K562 (cell line): Measurements from ENCODE around the gene MMUT. TPM values are rescaled to one million over a fixed set of nuclear protein-coding genes. Genes with fewer than 3 reads are reported as not detected.

Experiments
- CC2D1A ChIP-seq: fragments of 450-650 bp; IDR thresholded peaks from 2 replicates; pipeline ENCODE4 v1.6.1; 2017; ENCODE audit warnings: mild to moderate bottlenecking
- CHD4 ChIP-seq: fragments of 200-600 bp; sonication (generic); IDR thresholded peaks from 3 replicates; pipeline ENCODE4 v1.6.1; 2012; ENCODE audit warnings: low read depth, mild to moderate bottlenecking, mixed read lengths, low read length, inconsistent platforms; ENCODE audit not compliant: insufficient read depth, insufficient replicate concordance, poor library complexity, severe bottlenecking
- FOXK1 ChIP-seq: sonication (generic); formaldehyde crosslinking; IDR thresholded peaks from 2 replicates; pipeline ENCODE4 v1.8.0; 2022; ENCODE audit warnings: missing genetic modification reagents, mild to moderate bottlenecking, borderline replicate concordance
- GATAD2A ChIP-seq: fragments of 450-650 bp; IDR thresholded peaks from 2 replicates; pipeline ENCODE4 v1.6.1; 2017
- HIVEP1 ChIP-seq: fragments of 250-450 bp; sonication (Bioruptor Pico); IDR thresholded peaks from 2 replicates; pipeline ENCODE4 v1.4.0; 2020; ENCODE audit warnings: mild to moderate bottlenecking
- NFE2L1 ChIP-seq: fragments of 450-650 bp; IDR thresholded peaks from 2 replicates; pipeline ENCODE4 v1.6.1; 2016; ENCODE audit warnings: missing genetic modification characterization, low read depth, mild to moderate bottlenecking, missing compliant biosample characterization, moderate library complexity, borderline replicate concordance
- NR1H2 ChIP-seq: sonication (generic); formaldehyde crosslinking; IDR thresholded peaks from 2 replicates; pipeline ENCODE4 v1.4.0; 2020; ENCODE audit warnings: mild to moderate bottlenecking, missing genetic modification reagents
- NRF1 ChIP-seq, 2 experiments: fragments of 450-650 bp; IDR thresholded peaks in 1 of 2; conservative IDR thresholded peaks in 1 of 2; 2 replicates each; pipeline ENCODE4 v1.6.1; 2014; ENCODE audit warnings: mild to moderate bottlenecking in 2 of 2
- POU5F1 ChIP-seq: fragments of 150-350 bp; IDR thresholded peaks from 2 replicates; pipeline ENCODE4 v1.6.1; 2014; ENCODE audit warnings: borderline replicate concordance, low read length, low read depth, mild to moderate bottlenecking; ENCODE audit not compliant: partially characterized antibody
- SMARCE1 ChIP-seq: fragments of 450-650 bp; IDR thresholded peaks from 2 replicates; pipeline ENCODE4 v1.7.1; 2016; ENCODE audit warnings: mild to moderate bottlenecking
- TRIM28 ChIP-seq: fragments of 450-650 bp; IDR thresholded peaks from 2 replicates; pipeline ENCODE4 v1.6.1; 2017
- ZBTB8A ChIP-seq: fragments of 450-650 bp; IDR thresholded peaks from 2 replicates; pipeline ENCODE4 v1.6.1; 2018; ENCODE audit warnings: mild to moderate bottlenecking, moderate library complexity; ENCODE audit not compliant: partially characterized antibody
- ZNF143 ChIP-seq: sonication (generic); formaldehyde crosslinking; IDR thresholded peaks from 2 replicates; pipeline ENCODE4 v1.9.0; 2022; ENCODE audit warnings: mild to moderate bottlenecking, missing genetic modification reagents
- ZNF408 ChIP-seq: fragments of 250-450 bp; sonication (Bioruptor Pico); IDR thresholded peaks from 2 replicates; pipeline ENCODE4 v1.4.0; 2020; ENCODE audit warnings: low read depth, mild to moderate bottlenecking, moderate library complexity
- ZNF695 ChIP-seq: fragments of 450-650 bp; formaldehyde crosslinking; IDR thresholded peaks from 2 replicates; pipeline ENCODE4 v1.4.0; 2020; ENCODE audit warnings: mild to moderate bottlenecking, moderate library complexity
- polyA plus RNA-seq, 8 experiments: library from polyadenylated mRNA; depleted of rRNA in 4 of 8; stranded (reverse) in 5 of 8; unstranded in 3 of 8; fragments of >200 nt; fragmentation: Nextera tagmentation in 2 of 8; fragmentation: Illumina TruSeq in 1 of 8; extraction: Ambion mirVana in 2 of 8; extraction: Trizol in 1 of 8; gene quantifications; 2 replicates each; pipeline versions ENCODE4 v1.2.1 to v1.2.3, GENCODE V29; 2011 to 2014; ENCODE audit warnings: inconsistent platforms in 1 of 8, missing spikeins in 1 of 8
- total RNA-seq, 7 experiments: library from RNA; depleted of rRNA in 6 of 7; stranded (reverse); fragments of >200 nt in 6 of 7; fragmentation: Illumina TruSeq in 2 of 7; extraction: Trizol in 2 of 7; gene quantifications; 2 replicates each; pipeline versions ENCODE4 v1.2.1 to v1.2.3, GENCODE V29; 2011 to 2021; ENCODE audit warnings: low replicate concordance in 1 of 7
- TF ChIP-seq, protein P1 (sequence below): fragments of 250-450 bp; sonication (Bioruptor Pico); IDR thresholded peaks from 2 replicates; pipeline ENCODE4 v1.9.0; 2021; ENCODE audit warnings: mild to moderate bottlenecking, inconsistent platforms
- TF ChIP-seq, protein P2 (sequence below): sonication (generic); formaldehyde crosslinking; IDR thresholded peaks from 2 replicates; pipeline ENCODE4 v1.8.0; 2022; ENCODE audit warnings: mild to moderate bottlenecking, missing genetic modification reagents
- TF ChIP-seq, protein P3 (sequence below): fragments of 450-650 bp; IDR thresholded peaks from 2 replicates; pipeline ENCODE4 v1.6.1; 2018; ENCODE audit warnings: mild to moderate bottlenecking, low read depth; ENCODE audit not compliant: partially characterized antibody
- TF ChIP-seq, protein P4 (sequence below): fragments of 450-650 bp; conservative IDR thresholded peaks from 2 replicates; pipeline ENCODE4 v1.6.1; 2016; ENCODE audit warnings: missing genetic modification characterization, low read depth, mild to moderate bottlenecking, missing compliant biosample characterization, moderate library complexity

Gene MMUT
- total and polyA plus RNA-seq, 9 of the 15 experiments (the other 6 are each of a cell fraction or from before 2014, with no cell fraction given) = 7.1 to 26.4 (median 16.0) TPM

DNA sequence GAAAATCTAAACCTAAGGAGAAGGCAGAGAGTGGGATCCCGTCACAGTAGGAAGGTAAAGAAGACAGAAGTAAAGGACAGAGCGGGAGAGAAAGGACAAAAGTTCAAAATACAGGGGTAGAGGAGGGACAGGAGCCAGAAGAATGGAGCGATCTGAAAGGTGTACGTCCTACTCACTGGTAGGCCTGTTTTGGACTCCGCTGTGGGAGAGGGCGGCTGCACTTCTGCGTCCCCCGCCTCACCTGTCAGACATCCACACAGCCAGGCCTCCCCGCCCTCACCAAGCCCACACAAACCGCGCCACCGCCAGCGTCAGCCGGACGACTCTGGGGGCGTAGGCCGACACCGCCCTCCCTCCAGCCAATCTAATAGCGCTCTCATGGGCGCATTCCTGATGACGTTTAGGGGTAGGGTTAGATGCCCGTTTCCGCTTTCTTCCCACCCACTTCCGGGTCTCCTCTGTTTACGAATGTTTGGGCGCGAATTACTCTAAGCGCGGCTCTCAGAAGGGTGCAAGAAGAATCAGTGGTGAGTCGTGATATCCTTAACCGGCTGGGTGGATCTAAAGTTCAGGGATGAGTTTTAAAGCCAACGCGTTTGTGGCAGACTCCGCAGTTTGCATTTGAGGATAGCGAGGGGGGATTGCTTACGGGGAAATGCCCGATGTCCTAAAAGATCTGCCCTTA lies at the start of gene MMUT, which contains the start of gene CENPQ (continued):
- TF ChIP-seq NFE2L1 (no peak), POU5F1 (peak; percentile 65), NR1H2 (CRISPR knock-in tag) (no peak), ZNF143 (CRISPR knock-in tag) (no peak), FOXK1 (CRISPR knock-in tag) (0 out of 2 replicates have a peak, but pooled peaks have one; percentile 87), TRIM28 (peak; percentile 28; the same call in 1 of the 2 replicates), CC2D1A (peak; percentile 82), NRF1 (conservative IDR thresholded peaks at IDR 0.05 in 1 of 2, IDR thresholded peaks at IDR 0.05 in 1 of 2) (peak; percentile 59 to 75), ZNF408 (CRISPR knock-in tag) (no peak), GATAD2A (no peak), SMARCE1 (no peak), CHD4 (no peak), ZBTB8A (no peak), HIVEP1 (CRISPR knock-in tag) (no peak), ZNF695 (CRISPR knock-in tag) (no peak)
- TF ChIP-seq, protein P1, sequence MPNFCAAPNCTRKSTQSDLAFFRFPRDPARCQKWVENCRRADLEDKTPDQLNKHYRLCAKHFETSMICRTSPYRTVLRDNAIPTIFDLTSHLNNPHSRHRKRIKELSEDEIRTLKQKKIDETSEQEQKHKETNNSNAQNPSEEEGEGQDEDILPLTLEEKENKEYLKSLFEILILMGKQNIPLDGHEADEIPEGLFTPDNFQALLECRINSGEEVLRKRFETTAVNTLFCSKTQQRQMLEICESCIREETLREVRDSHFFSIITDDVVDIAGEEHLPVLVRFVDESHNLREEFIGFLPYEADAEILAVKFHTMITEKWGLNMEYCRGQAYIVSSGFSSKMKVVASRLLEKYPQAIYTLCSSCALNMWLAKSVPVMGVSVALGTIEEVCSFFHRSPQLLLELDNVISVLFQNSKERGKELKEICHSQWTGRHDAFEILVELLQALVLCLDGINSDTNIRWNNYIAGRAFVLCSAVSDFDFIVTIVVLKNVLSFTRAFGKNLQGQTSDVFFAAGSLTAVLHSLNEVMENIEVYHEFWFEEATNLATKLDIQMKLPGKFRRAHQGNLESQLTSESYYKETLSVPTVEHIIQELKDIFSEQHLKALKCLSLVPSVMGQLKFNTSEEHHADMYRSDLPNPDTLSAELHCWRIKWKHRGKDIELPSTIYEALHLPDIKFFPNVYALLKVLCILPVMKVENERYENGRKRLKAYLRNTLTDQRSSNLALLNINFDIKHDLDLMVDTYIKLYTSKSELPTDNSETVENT (CRISPR knock-in tag) = peak; percentile 59; the same call in 1 of the 2 replicates
- TF ChIP-seq, protein P2, sequence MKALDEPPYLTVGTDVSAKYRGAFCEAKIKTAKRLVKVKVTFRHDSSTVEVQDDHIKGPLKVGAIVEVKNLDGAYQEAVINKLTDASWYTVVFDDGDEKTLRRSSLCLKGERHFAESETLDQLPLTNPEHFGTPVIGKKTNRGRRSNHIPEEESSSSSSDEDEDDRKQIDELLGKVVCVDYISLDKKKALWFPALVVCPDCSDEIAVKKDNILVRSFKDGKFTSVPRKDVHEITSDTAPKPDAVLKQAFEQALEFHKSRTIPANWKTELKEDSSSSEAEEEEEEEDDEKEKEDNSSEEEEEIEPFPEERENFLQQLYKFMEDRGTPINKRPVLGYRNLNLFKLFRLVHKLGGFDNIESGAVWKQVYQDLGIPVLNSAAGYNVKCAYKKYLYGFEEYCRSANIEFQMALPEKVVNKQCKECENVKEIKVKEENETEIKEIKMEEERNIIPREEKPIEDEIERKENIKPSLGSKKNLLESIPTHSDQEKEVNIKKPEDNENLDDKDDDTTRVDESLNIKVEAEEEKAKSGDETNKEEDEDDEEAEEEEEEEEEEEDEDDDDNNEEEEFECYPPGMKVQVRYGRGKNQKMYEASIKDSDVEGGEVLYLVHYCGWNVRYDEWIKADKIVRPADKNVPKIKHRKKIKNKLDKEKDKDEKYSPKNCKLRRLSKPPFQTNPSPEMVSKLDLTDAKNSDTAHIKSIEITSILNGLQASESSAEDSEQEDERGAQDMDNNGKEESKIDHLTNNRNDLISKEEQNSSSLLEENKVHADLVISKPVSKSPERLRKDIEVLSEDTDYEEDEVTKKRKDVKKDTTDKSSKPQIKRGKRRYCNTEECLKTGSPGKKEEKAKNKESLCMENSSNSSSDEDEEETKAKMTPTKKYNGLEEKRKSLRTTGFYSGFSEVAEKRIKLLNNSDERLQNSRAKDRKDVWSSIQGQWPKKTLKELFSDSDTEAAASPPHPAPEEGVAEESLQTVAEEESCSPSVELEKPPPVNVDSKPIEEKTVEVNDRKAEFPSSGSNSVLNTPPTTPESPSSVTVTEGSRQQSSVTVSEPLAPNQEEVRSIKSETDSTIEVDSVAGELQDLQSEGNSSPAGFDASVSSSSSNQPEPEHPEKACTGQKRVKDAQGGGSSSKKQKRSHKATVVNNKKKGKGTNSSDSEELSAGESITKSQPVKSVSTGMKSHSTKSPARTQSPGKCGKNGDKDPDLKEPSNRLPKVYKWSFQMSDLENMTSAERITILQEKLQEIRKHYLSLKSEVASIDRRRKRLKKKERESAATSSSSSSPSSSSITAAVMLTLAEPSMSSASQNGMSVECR (CRISPR knock-in tag) = peak; percentile 93
- TF ChIP-seq, protein P3, sequence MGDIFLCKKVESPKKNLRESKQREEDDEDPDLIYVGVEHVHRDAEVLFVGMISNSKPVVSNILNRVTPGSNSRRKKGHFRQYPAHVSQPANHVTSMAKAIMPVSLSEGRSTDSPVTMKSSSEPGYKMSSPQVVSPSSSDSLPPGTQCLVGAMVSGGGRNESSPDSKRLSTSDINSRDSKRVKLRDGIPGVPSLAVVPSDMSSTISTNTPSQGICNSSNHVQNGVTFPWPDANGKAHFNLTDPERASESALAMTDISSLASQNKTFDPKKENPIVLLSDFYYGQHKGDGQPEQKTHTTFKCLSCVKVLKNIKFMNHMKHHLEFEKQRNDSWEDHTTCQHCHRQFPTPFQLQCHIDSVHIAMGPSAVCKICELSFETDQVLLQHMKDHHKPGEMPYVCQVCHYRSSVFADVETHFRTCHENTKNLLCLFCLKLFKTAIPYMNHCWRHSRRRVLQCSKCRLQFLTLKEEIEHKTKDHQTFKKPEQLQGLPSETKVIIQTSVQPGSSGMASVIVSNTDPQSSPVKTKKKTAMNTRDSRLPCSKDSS = no peak
- TF ChIP-seq, protein P4, sequence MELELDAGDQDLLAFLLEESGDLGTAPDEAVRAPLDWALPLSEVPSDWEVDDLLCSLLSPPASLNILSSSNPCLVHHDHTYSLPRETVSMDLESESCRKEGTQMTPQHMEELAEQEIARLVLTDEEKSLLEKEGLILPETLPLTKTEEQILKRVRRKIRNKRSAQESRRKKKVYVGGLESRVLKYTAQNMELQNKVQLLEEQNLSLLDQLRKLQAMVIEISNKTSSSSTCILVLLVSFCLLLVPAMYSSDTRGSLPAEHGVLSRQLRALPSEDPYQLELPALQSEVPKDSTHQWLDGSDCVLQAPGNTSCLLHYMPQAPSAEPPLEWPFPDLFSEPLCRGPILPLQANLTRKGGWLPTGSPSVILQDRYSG (tag) = no peak
